ENCODE results near the gene NOL9. TPM values are rescaled to one million over a fixed set of nuclear protein-coding genes. Genes with fewer than 3 reads are reported as not detected.

The NOL9 gene
- total RNA-seq, 4 donors from 2014 or later = 13.1 to 35.9 (median 23.3) TPM

- TF ChIP-seq POLR2A (IDR thresholded peaks at IDR 0.05) (no peak), CTCF (IDR thresholded peaks at IDR 0.05) (no peak)
- no peak overlapping the region for H3K4me3 ChIP-seq (ENCODE audit: low read depth, poor library complexity, severe bottlenecking)
- intact Hi-C loops (cut with DNase I; ENCODE audit: low total_unique reads) = no loop called here
- WGBS, 2 donors = 66 to 88% methylated on average over 3 to 8 of the region's 10 CpGs
- no peak for DNase-seq (ENCODE audit: low spot score in 2 of 2)
Measured at GRCh38 chr1:6509919-6510291, 44.4 kb downstream of the NOL9 start.

- no peak for DNase-seq (ENCODE audit: low spot score in 2 of 2)
- no peak overlapping the region for H3K4me3 ChIP-seq (ENCODE audit: low read depth, poor library complexity, severe bottlenecking)
- 66 to 76% methylated on average over 18 to 20 of the region's 20 CpGs for WGBS, 2 donors
- TF ChIP-seq POLR2A (IDR thresholded peaks at IDR 0.05) = no peak
- TF ChIP-seq CTCF (IDR thresholded peaks at IDR 0.05) = no peak
- intact Hi-C loops (cut with DNase I; ENCODE audit: low total_unique reads) = no loop called here
Measured at GRCh38 chr1:6509220-6509918, 44.9 kb downstream of the NOL9 start.

- no peak for DNase-seq (ENCODE audit: low spot score in 2 of 2)
- no peak overlapping the region for H3K4me3 ChIP-seq (ENCODE audit: low read depth, poor library complexity, severe bottlenecking)
- TF ChIP-seq POLR2A (IDR thresholded peaks at IDR 0.05) = no peak
- no peak for TF ChIP-seq CTCF (IDR thresholded peaks at IDR 0.05)
- 88 to 89% methylated on average over 8 to 9 of the region's 11 CpGs for WGBS, 2 donors
- intact Hi-C loops (cut with DNase I; ENCODE audit: low total_unique reads) = no loop called here
Measured at GRCh38 chr1:6508816-6509189, 45.5 kb downstream of the NOL9 start.

GRCh38 chr1:6508154-6508815, 46.0 kb downstream of the NOL9 start:
- TF ChIP-seq POLR2A (IDR thresholded peaks at IDR 0.05) (no peak), CTCF (IDR thresholded peaks at IDR 0.05) (no peak)
- no peak overlapping the region for H3K4me3 ChIP-seq (ENCODE audit: low read depth, poor library complexity, severe bottlenecking)
- intact Hi-C loops (cut with DNase I; ENCODE audit: low total_unique reads) = no loop called here
- WGBS, 2 donors = 77 to 88% methylated on average over 17 to 18 of the region's 18 CpGs
- no peak for DNase-seq (ENCODE audit: low spot score in 2 of 2)

- H3K4me3 ChIP-seq (ENCODE audit: low read depth, poor library complexity, severe bottlenecking) = no peak overlapping the region
- TF ChIP-seq POLR2A (IDR thresholded peaks at IDR 0.05) (no peak), CTCF (IDR thresholded peaks at IDR 0.05) (no peak)
- DNase-seq (ENCODE audit: low spot score in 2 of 2) = no peak
- intact Hi-C loops (cut with DNase I; ENCODE audit: low total_unique reads) = no loop called here
- WGBS, 2 donors = 40 to 41% methylated on average over 1 to 12 of the region's 12 CpGs
Measured at GRCh38 chr1:6507461-6507911, 46.8 kb downstream of the NOL9 start.
